Esophagus mucosa (tissue), 1 donor: Measurements from ENCODE around the gene PPP1R2. TPM values are rescaled to one million over a fixed set of nuclear protein-coding genes. Genes with fewer than 3 reads are reported as not detected.
"Not testable (repeated sequence)": the region's sequence is repeated elsewhere in the genome, so short reads cannot be mapped to it uniquely, and the experiment has no call there.

Experiments used
- ATAC-seq: fragments of 200-7000 bp; cut with Tn5 transposase; one replicate; pipeline ENCODE4 v1.9.1; 2020
- total RNA-seq: library from RNA; stranded (reverse); gene quantifications from one replicate; pipeline ENCODE4 v1.2.4, GENCODE V29; 2023
- donor health status: DM: yes; HTN: yes; CAD: no.

PPP1R2 gene
- total RNA-seq, result 35.7 TPM

GRCh38 chr3:195542698-195543499 lies at the start of gene PPP1R2:
Gene PPP1R2 (minus strand): TSS chr3:195543325. CDS start chr3:195543025, 300 bp downstream.
- ATAC-seq, result peak; percentile 95

- no peak for ATAC-seq
These were observed 48.7 kb upstream of the PPP1R2 start for GRCh38 chr3:195591852-195592251.

DNA sequence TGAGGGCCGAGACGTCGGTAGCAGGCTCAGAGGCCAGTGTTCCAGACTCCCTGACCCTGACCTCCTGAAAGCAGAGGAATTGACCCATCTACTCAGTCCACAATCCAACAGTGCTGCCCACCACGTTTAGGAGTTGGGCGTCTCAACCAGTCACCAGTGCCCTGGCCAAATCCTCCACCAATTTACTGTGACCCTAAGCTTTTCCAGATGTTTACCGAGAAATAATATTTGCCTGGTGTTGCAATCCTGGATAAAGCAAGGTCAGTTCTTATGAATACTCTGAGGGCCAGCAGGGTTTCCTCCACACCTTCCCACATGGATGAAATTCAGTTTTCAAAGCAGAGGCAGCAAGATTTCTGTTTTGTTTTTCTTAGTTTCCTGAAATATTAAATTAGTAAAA lies 48.1 kb upstream of the PPP1R2 start:
- ATAC-seq, result no peak

DNA sequence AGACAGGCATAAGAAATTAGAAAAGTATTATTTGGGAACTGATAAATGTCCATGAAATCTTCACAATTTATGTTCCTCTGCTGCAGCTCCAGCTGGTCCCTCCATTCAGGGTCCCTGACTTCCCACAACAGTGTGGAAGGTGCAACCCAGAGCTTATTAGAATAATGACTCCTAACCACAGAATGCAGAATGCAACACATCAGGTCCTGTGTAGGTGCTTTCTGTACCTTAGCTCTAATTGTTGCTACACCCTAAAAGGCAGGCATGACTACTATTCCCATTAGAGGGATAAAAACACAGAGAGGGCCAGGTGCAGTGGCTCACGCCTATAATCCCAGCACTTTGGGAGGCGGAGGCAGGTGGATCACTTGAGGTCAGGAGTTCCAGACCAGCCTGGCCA lies 47.3 kb upstream of the PPP1R2 start:
- not testable (repeated sequence) for ATAC-seq

DNA sequence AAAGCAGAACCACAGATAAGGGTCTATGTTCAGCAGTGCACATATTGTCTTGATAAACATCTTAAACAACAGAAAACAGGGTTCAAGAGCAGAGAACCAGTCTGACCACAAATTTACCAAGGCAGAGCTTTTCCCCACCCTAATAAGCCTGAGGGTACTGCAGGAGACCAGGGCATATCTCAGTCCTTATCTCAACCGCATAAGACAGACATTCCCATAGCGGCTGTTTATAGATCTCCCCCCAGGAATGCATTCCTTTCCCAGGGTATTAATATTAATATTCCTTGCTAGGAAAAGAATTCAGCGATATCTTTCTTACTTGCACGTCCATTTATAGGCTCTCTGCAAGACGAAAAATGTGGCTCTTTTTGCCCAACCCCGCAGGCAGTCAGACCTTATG lies 46.7 kb upstream of the PPP1R2 start:
- not testable (repeated sequence) for ATAC-seq

GRCh38 chr3:195587824-195588223 lies 44.7 kb upstream of the PPP1R2 start:
- ATAC-seq, result no peak

DNA sequence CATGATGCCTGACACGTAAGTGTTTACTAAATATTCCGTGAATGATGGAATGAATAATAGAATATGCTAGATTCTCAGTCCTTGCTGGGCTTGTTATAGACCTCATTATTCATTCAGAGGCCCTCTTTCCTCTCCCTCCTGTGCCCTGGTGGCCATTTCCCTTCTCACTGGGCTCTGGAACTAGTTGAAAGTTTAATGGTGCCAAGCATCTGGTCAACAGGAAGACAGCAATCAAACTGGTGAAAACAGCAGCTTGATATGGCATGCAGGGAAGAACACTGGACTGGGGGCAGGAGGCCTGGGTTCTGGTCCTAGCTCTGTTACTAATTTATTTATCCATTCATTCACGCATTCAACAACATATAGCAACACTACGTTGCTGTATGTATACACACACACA lies 44.3 kb upstream of the PPP1R2 start:
- no peak for ATAC-seq

DNA sequence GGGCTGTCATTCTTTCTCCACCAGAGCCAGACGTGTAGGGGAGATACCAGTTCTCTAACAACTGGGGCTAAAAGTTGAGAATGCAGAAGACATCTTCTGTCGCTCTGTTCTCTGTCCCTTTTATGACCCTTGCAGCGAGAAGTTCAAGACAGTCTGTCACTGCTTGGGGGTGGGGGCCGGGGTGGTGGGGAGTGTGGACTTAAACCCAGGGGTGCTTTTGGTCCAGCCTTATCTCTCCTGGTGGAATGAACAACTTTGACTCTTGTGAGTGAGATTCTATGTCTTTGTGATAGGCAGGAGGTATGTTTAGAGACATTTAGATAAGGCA lies 41.4 kb upstream of the PPP1R2 start:
- ATAC-seq, result no peak

- ATAC-seq, result no peak
These were observed 40.9 kb upstream of the PPP1R2 start, which contains the start of gene APOD for GRCh38 chr3:195583831-195584542. Gene APOD (minus strand): TSS chr3:195583940. CDS start chr3:195579461, 4,479 bp downstream.

- peak; percentile 26 for ATAC-seq
These were observed 39.8 kb upstream of the PPP1R2 start for GRCh38 chr3:195582947-195583346.

DNA sequence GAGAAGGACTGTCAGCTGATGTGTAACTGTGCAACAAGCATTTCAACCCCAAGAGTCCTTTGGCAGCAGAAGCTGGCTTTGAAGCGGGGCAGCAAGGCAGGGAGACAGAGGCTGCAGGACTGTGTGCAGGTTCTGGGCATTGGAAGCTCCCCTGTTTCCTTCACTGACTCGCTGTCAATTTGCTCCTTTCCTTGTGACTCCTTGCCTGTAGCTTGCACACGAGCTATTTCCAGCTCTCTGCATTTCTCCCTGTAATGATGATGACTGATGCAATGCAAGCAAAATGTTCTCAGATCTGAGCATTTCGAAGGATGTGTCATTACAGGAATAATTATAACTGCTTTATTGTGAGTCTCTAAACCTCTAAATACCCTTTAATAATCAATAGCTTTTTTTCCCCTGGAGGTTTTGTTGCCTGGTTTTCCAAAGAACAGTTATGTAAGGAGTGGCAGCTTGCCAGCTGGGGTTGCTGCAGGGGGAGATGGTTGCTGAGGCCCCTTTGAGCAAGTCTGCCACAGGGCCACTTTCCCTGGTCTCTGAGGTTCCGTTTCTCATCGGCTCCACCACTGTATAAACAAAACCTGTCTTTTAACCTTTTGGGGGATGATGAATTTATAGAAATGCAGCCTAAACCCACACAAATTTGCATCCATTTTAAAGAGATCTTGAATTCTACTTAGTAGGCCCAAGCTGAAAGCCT lies 37.8 kb upstream of the PPP1R2 start:
- ATAC-seq, result no peak

DNA sequence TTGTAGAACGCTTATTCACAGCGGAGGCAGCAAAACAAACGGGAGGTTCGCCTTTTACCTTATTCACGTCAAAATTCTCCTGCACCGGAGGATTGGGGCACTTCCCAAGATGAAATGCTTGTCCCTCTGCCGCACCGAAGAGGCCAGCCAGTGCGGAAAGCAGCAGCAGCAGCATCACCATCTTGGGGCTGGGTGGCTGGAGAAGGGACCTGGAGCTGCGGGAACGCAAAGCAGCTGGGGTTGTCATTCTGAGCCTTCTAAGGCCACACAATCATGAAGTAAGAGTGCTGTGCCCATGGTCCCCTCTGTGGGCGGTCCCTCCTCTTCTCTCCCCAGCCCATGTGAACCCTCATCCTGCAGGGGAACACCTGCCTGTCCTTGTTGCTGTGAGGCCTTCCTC lies 36.2 kb upstream of the PPP1R2 start:
- no peak for ATAC-seq

DNA sequence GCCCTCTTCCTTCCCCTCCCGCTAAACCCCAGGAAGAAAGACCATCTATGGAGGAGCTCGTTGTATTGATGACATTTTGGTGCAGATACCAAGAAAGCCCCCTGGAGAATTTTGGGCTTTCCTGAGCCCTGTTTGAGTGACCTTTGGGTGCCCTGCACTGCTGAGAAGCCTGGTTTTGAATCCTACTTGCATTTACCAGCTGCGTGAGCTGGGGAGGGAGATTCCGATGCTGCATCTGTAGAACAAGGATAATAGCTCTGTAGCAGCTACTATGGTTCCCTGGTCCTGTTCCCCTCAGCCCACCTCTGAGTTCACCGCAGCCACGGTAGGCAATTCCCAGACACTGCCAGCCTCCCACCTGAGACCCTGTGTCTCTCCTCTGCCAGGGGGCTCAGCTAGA lies 35.4 kb upstream of the PPP1R2 start:
- no peak for ATAC-seq

- ATAC-seq, result no peak
These were observed 34.6 kb upstream of the PPP1R2 start for GRCh38 chr3:195577645-195578177.

DNA sequence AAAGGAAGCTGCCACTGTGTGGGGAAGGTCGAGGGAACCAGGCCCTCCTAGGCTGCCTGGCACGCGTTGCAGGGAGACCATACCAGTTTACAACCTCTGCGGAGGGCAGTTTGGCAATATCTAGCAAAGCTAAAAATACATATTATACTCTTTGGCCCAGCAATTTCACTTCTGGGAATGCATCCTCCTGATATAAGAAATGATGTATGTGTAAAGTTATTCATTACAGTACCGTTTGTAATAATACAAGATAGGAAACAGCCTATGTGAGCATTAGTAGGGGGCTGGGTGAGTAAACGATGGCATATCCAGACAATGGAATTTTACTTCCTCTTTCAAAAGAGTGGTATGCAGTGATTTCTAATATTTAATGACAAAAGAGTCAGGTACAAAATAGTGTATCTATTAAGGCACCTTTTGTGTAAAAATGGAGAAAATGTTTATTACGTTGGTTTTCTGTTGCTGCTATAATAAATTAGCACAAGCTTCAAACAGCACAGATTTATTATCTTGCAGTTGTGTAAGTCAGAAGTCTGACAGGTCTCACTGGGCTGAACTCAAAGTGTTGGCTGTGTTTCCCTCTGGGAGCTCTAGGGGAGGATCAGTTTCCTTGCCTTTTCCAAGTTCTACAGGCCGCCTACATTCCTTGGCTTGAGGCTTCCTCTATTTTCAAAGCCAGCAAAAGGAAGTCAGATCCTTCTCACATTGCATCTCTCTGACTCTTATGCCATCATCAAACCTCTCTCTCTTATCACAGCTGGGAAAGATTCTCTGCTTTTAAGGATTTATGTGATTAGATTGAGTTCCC lies 31.6 kb upstream of the PPP1R2 start:
- no peak for ATAC-seq

DNA sequence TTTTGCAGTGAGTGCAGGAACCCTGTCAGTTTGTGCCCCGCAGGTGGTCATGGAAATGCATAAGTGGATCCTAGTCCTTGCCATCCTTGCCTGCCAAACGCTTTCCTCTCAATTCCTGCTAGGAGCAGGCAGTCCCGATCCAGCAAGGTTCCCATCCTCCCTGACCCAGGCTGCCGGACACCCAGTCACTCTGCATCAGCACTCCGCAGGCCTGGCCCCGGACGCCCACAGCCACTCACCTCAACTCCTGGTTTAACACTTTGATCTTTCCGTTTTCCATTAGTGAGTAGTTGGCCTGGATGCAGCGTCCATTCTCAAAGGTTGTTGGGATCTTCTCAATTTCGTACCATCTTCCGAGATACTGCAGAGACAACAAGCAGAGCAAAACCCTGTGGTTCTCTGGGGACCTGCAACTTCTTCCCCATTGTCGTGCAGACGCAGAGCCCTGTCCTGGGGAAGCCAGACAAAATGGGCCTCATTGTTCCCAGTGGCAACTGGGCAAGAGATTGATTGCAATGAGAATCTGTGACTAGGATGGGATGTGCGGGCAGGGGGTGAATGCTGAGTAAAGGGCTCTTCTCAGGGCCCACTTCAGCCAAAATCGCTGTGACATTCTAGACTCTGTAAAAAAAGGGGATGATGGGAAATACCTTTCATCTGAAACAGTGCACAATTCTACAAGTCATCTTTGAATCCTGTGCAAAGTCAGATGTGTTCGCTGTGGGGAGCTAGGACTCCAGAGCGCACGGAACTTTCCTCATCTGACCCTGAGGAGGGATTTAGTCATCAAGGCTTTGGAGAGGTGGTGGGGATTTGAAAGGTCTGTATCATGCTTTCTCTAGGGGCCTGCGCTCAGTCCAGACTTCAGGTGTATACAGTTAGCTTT lies 30.7 kb upstream of the PPP1R2 start:
- ATAC-seq, result no peak

DNA sequence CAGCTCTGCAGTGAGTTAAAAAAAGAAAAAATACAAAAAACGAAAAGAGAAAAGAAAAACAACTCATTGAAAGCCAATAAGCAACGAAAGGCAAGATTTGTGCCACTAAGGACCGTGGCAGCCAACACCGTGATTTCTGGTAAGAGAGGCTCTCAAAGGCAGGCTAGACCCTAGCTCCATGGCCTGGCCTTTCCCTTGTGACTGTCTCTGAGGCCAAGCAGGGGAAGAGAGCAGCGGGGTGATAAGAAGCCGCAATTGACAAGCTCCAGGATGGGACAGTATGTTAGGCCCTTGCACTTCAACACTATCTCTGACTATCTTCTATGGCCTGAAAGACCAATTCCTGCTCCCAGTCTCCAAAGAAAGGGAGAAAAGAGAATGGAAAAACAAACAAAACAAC lies 28.2 kb upstream of the PPP1R2 start:
- no peak for ATAC-seq

- no peak for ATAC-seq
These were observed 27.8 kb upstream of the PPP1R2 start for GRCh38 chr3:195570912-195571311.

- ATAC-seq, result no peak
These were observed 27.2 kb upstream of the PPP1R2 start for GRCh38 chr3:195570344-195570743.

- ATAC-seq, result no peak
These were observed 25.5 kb upstream of the PPP1R2 start for GRCh38 chr3:195568630-195569029.

DNA sequence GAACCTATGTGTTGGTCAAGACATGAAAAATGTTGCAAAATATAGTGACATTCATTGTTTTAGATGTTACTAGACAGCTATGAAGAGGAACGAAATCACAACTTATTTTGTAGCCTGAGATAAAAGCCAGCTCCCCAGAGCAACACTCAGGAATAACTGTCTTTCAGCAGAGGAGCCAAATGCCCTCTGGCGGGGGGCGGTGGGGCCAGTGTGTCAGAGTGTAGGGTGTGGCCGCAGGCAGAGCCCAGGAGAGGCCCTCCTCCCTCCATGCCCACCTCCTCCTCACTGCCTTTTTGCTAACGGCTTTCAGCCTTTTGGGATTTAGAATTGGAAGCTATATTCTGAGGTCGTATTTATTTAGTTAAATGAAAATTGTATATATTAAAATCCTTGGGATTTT lies 23.7 kb upstream of the PPP1R2 start:
- ATAC-seq, result no peak
